Natural killer cell (primary cell): ENCODE results near the gene OVCA2. TPM values are rescaled to one million over a fixed set of nuclear protein-coding genes. Genes with fewer than 3 reads are reported as not detected.

Experiments
- ATAC-seq, 3 donors: fragments of 150-1000 bp in 2 of 3; fragments of 200-7000 bp in 1 of 3; cut with Tn5 transposase; 1 replicate in 1 of 3; 2 replicates in 2 of 3; pipeline ENCODE4 v1.10.0; 2021; ENCODE audit warnings: mild to moderate bottlenecking in 2 of 3, moderate library complexity in 2 of 3
- DNase-seq, 2 donors: peaks; one replicate each; pipeline versions ENCODE4 v3.0.0 to v3.0.0-alpha.2; 2013 to 2021; ENCODE audit warnings: mixed read lengths in 1 of 2
- H3K27ac ChIP-seq: one replicate; pipeline ENCODE4 v1.5.1; 2013; ENCODE audit warnings: mild to moderate bottlenecking, low read length
- H3K27me3 ChIP-seq: one replicate; pipeline ENCODE4 v1.6.1; 2013; ENCODE audit warnings: low read length; ENCODE audit not compliant: control insufficient read depth, insufficient read depth
- H3K36me3 ChIP-seq: one replicate; pipeline ENCODE4 v1.6.1; 2013; ENCODE audit warnings: low read length; ENCODE audit not compliant: control insufficient read depth, insufficient read depth
- H3K4me1 ChIP-seq: one replicate; pipeline ENCODE4 v1.6.1; 2013; ENCODE audit warnings: low read length; ENCODE audit not compliant: control insufficient read depth, insufficient read depth
- H3K4me3 ChIP-seq: one replicate; pipeline ENCODE4 v1.5.1; 2013; ENCODE audit warnings: low read length
- H3K9me3 ChIP-seq: one replicate; pipeline ENCODE4 v1.6.1; 2013; ENCODE audit warnings: low read length; ENCODE audit not compliant: control insufficient read depth, insufficient read depth
- H3K27ac Mint-ChIP-seq, 2 donors: one replicate each; pipeline ENCODE4 v1.8.0; 2022; ENCODE audit warnings: mild to moderate bottlenecking in 2 of 2, mixed read lengths in 2 of 2, moderate library complexity in 1 of 2
- H3K27me3 Mint-ChIP-seq, 2 donors: one replicate each; pipeline ENCODE4 v1.8.0; 2022; ENCODE audit warnings: low read depth in 2 of 2, mixed read lengths in 2 of 2
- H3K36me3 Mint-ChIP-seq: one replicate; pipeline ENCODE4 v1.8.0; 2022; ENCODE audit warnings: mixed read lengths
- H3K4me1 Mint-ChIP-seq, 2 donors: one replicate each; pipeline ENCODE4 v1.8.0; 2022; ENCODE audit warnings: mixed read lengths in 2 of 2
- H3K4me3 Mint-ChIP-seq: one replicate; pipeline ENCODE4 v1.8.0; 2022; ENCODE audit warnings: mild to moderate bottlenecking, moderate library complexity, mixed read lengths
- H3K9me3 Mint-ChIP-seq, 2 donors: one replicate each; pipeline ENCODE4 v1.8.0; 2022; ENCODE audit warnings: mixed read lengths in 2 of 2
- WGBS: methylation state at CpG from one replicate; pipeline ENCODE4 v1.1.7; 2013; ENCODE audit warnings: missing lambda C conversion rate; ENCODE audit not compliant: insufficient coverage; 5-methylcytosine and 5-hydroxymethylcytosine counted together
- intact Hi-C: fragments of 100-400 bp; cut with micrococcal nuclease; formaldehyde crosslinking; loops from one replicate; pipeline ENCODE4 v1.14.2; 2022
- total RNA-seq, 4 donors: library from RNA; stranded (reverse); fragments of 120-200 nt in 1 of 4; gene quantifications; one replicate each; pipeline versions ENCODE4 v1.2.3 to v1.2.4, GENCODE V29; 2013 to 2022
- TF ChIP-seq, protein P1 (sequence below): fragments of 200-600 bp; IDR thresholded peaks from one replicate; pipeline ENCODE4 v1.8.0; 2022; ENCODE audit warnings: antibody characterized with exemption

Gene OVCA2
- total RNA-seq, 3 donors from 2014 or later (not counting 1 experiment from before 2014, with no cell fraction given), result 27.9 to 33.8 (median 28.5) TPM

DNA sequence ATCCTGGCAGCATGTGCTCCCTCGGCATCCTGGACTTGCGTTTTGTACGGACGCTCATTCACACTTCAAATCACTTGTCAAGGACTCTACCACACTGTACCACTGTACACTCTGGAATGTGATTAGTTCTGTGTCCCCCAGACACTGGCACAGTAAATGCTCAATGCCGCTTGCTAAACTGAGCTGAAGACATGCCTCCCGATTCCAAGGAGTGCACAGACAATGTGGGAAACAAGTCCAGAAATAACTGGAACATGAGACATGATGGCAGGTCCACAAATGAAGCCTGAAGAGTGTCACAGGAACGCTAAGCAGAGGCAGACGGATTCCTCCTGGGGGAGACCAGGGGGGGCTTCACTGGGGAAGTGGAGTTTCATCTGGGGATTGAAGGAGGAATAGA lies 35.2 kb downstream of the OVCA2 start:
- 97% methylated on average over 8 of the region's 8 CpGs for WGBS
- Histone ChIP-seq H3K4me1 (peaks cover 35% of the 10 kb centered on the region), H3K9me3 (no peaks in the 10 kb centered on the region), H3K27ac (no peak overlapping the region), H3K27me3 (no peaks in the 10 kb centered on the region), H3K4me3 (no peak overlapping the region), H3K36me3 (peaks cover 23% of the 10 kb centered on the region)
- Mint-ChIP-seq H3K36me3 (no peaks in the 10 kb centered on the region), H3K4me1 (peaks cover 21 to 31% of the 10 kb centered on the region in 2 donors), H3K27me3 (no peaks in the 10 kb centered on the region), H3K4me3 (no peak overlapping the region), H3K27ac (no peak overlapping the region), H3K9me3 (no peaks in the 10 kb centered on the region)
- TF ChIP-seq, protein P1, sequence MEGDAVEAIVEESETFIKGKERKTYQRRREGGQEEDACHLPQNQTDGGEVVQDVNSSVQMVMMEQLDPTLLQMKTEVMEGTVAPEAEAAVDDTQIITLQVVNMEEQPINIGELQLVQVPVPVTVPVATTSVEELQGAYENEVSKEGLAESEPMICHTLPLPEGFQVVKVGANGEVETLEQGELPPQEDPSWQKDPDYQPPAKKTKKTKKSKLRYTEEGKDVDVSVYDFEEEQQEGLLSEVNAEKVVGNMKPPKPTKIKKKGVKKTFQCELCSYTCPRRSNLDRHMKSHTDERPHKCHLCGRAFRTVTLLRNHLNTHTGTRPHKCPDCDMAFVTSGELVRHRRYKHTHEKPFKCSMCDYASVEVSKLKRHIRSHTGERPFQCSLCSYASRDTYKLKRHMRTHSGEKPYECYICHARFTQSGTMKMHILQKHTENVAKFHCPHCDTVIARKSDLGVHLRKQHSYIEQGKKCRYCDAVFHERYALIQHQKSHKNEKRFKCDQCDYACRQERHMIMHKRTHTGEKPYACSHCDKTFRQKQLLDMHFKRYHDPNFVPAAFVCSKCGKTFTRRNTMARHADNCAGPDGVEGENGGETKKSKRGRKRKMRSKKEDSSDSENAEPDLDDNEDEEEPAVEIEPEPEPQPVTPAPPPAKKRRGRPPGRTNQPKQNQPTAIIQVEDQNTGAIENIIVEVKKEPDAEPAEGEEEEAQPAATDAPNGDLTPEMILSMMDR, result no peak
- intact Hi-C loops, result no loop called here
- ATAC-seq, result no peak
- no peak for DNase-seq

DNA sequence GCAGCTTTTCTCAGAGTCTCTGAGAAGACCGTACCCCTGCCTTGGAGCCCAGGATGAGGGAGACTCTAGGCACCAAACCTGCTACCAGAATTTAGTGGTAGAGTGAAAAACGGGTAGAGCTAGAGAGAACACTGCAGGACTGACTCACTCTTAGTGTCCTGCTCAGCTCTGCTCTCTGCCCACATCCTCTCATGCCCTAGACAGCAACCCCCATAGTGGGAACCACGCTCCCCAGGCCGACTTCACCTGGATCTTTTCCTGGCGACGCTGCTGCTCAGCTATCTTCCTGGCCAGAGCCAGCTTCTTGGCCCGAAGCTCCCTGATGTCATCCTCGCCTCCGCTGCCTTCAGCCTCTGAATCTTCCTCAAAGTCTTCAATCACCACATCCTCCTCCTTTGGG lies 39.7 kb downstream of the OVCA2 start:
- peak overlapping the region; percentile 10 for H3K4me3 Mint-ChIP-seq
- H3K4me1 Mint-ChIP-seq, result peaks cover 38 to 51% of the 10 kb centered on the region in 2 donors
- Histone ChIP-seq H3K36me3 (peaks cover 33% of the 10 kb centered on the region), H3K9me3 (no peaks in the 10 kb centered on the region), H3K4me3 (no peak overlapping the region), H3K27me3 (no peaks in the 10 kb centered on the region), H3K27ac (no peak overlapping the region), H3K4me1 (peaks cover 41% of the 10 kb centered on the region)
- H3K9me3 Mint-ChIP-seq, result no peaks in the 10 kb centered on the region
- H3K36me3 Mint-ChIP-seq, result no peaks in the 10 kb centered on the region
- H3K27me3 Mint-ChIP-seq, result no peaks in the 10 kb centered on the region
- H3K27ac Mint-ChIP-seq, result peak overlapping the region; percentile 72 to 88
- TF ChIP-seq, protein P1, result no peak
- intact Hi-C loops, result no loop called here
- no peak for DNase-seq
- 57% methylated on average over 9 of the region's 9 CpGs for WGBS
- peak; percentile 47 to 66 (median 56) for ATAC-seq

DNA sequence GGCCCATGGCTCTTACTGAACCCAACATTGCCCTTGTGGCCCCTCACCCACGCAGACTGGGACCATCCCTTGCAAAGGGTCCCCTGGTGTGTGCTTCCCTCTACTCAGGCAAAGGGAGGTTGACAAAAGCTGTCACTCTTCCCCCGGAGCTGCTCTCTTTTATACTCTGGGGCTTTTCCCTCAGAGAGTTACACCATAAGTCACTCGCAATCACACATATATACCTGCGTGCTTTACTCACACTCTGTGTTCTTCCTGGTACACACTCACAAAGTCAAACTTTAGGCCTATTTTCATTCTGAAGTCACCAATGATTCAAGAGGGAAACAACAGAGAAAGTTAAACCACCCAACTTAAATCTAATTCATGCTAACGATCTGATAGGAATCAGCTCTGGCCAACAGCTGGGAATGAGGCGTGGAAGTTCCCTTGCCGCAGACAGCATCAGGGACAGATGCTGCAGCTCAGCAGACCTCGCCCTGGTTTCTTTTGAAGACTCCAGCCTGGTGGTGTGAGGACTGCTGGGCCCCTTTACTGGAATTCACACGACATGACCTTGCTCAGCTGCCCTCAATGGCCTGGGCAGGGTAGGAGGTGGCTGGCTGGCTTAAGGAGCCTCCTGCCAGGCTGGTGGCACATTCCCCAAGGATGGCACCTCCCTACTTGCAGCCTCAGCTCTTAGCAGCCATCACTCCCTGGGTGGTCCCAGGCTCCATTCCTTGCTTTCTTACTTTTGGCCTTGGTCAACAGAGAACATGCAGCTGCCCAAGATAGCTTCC lies 40.4 kb downstream of the OVCA2 start:
- Mint-ChIP-seq H3K9me3 (no peaks in the 10 kb centered on the region), H3K4me1 (peaks cover 44 to 55% of the 10 kb centered on the region in 2 donors), H3K27ac (peak overlapping the region; percentile 72 to 88), H3K27me3 (no peaks in the 10 kb centered on the region), H3K36me3 (no peaks in the 10 kb centered on the region), H3K4me3 (peak overlapping the region; percentile 30)
- Histone ChIP-seq H3K36me3 (peaks cover 32% of the 10 kb centered on the region), H3K27me3 (no peaks in the 10 kb centered on the region), H3K4me3 (no peak overlapping the region), H3K27ac (no peak overlapping the region), H3K4me1 (peaks cover 45% of the 10 kb centered on the region), H3K9me3 (no peaks in the 10 kb centered on the region)
- DNase-seq (no peak), ATAC-seq (no peak)
- intact Hi-C loops, result no loop called here
- TF ChIP-seq, protein P1, result no peak
- WGBS, result 79% methylated on average over 9 of the region's 9 CpGs
